ENCODE measurements around the gene SLC16A11.
"Not testable (repeated sequence)": the region's sequence is repeated elsewhere in the genome, so short reads cannot be mapped to it uniquely, and the experiment has no call there.

The SLC16A11 gene

DNA sequence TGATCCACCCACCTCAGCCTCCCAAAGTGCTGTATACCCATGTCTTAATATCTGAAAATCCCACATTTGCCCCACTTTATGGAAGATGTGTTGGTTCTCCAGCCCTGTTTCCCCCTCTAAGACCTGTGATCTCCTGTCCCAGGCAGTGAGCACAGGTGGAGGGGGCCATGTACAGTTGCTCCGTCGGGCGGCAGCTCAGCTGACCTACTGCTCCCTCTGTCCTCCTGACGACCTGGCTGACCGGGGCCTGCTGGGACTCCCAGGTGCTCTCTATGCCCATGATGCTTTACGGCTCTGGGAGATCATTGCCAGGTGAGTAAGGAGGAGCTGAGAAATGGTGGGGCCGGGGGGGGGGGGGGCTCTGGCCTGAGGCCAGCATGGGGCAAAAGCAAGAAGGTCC, 38.2 kb downstream of the SLC16A11 start:
- DNase-seq (ENCODE audit: low read depth) = no peak

- no peak for DNase-seq (ENCODE audit: low read depth)
These were observed 39.3 kb downstream of the SLC16A11 start for GRCh38 chr17:7004398-7005253.

- no peak for DNase-seq (ENCODE audit: low read depth)
These were observed 40.1 kb downstream of the SLC16A11 start for GRCh38 chr17:7003745-7004144.

- DNase-seq (ENCODE audit: low read depth) = no peak
These were observed 41.4 kb downstream of the SLC16A11 start for GRCh38 chr17:7002288-7003047.

GRCh38 chr17:7001318-7001961, 42.5 kb downstream of the SLC16A11 start:
- no peak for DNase-seq (ENCODE audit: low read depth)

DNA sequence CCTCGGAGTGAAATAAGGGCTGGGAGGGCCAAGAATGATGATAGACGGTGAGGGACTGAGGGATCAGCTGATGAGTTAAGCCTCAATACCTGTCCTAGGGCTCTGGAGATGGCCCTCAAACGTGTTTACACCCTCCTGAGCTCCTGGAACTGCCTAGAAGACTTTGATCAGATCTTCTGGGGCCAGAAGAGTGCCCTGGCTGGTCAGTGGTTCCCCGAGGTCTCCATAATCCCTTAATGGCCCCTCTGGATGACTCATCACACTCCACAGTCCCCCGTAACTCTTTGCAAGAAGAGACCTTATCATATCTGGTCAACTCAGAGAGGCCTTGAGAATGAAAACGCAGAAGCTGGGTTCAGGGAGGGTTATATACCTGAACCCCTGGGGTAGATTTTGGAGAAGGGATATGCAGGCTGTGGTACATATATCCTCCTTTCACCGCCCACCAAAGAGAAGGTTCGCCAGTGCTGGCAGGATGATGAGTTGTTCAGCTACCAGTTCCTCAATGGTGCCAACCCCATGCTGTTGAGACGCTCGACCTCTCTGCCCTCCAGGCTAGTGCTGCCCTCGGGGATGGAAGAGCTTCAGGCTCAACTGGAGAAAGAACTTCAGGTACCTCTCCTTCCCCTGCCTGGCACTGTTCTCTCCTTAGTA, 44.9 kb downstream of the SLC16A11 start:
- DNase-seq (ENCODE audit: low read depth) = no peak

DNA sequence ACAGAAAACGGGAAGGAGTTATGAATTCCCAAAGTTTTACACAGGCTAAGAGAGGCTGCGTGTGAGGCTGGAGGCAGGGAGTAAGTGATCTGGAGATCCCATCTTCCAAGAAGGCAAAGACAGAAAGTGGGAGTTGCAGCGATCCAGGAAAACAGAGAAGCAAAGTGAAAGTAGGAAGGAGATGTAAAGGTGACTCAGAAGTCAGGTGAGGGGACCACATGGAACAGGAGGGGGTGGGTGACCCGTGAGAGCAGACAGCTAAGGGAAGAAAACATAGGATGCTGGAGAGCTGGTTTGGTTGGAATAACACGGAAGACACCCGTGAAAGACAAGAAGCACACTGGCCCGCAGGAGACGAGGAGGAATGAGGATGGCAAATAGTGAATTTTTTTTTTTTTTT, 46.7 kb downstream of the SLC16A11 start:
- no peak for DNase-seq (ENCODE audit: low read depth)

DNA sequence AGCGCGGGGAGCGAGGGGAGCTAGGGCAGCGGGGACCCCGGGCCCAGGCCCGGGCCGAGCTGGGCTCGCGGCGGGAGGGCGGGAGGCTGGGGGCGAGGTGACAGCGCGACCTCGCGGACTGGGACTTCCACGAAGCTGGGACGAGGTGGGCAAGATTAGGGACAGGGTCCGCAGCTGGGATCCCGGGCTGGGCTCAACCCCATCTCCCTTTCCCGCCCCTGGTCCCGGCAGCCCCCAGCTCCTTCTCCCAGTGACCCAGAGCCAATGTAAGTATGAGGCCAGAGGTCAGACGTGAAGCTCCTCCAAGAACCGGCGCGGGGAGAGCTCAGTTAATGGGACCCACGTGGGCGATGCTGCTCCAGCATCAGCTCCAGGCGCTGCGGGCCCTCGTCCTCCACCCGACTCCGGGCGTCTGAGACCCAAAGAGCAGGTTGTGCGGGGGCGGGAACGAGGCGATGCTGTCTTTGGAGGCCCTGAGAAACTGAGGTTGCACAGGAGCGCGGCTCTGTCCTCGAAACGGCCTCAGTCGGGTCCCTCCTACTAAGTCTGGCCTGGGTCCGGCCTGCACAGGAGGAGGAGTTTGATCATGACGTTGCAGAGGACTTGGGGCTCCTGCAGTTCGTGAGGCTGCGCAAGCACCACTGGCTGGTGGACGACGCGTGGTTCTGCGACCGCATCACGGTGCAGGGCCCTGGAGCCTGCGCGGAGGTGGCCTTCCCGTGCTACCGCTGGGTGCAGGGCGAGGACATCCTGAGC, 47.5 kb downstream of the SLC16A11 start:
- no peak for DNase-seq (ENCODE audit: low read depth)

- DNase-seq (ENCODE audit: low read depth) = no peak
These were observed 48.2 kb downstream of the SLC16A11 start, which contains the start of gene ALOX12 for GRCh38 chr17:6995500-6996255. Gene ALOX12 (plus strand): TSS chr17:6996049. CDS start chr17:6996118, 69 bp downstream.

GRCh38 chr17:6994666-6995256, 49.1 kb downstream of the SLC16A11 start:
- no peak for DNase-seq (ENCODE audit: low read depth)

DNA sequence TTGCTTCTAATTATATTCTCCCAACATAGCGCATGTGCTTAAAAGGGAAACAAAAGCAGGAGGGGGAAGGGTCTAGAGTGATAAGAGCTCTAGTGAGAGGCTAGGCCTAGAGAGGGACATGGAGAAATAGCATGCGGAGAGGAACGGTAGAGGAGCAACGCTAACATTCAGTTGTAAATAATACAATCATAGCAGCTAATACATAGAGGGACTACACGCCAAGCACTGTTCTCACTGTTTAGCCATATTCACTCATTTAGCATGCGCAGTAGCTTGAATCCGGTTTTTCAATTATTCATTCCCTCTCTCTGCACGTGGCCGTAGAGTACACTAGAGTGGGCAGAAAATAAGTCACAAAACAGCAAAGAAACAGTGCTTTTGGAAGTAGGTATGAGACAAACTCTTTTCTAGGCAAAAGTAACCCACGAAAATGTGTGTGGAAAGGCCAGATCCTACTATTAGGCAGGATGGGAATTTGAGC, 49.7 kb downstream of the SLC16A11 start:
- DNase-seq (ENCODE audit: low read depth) = no peak

DNA sequence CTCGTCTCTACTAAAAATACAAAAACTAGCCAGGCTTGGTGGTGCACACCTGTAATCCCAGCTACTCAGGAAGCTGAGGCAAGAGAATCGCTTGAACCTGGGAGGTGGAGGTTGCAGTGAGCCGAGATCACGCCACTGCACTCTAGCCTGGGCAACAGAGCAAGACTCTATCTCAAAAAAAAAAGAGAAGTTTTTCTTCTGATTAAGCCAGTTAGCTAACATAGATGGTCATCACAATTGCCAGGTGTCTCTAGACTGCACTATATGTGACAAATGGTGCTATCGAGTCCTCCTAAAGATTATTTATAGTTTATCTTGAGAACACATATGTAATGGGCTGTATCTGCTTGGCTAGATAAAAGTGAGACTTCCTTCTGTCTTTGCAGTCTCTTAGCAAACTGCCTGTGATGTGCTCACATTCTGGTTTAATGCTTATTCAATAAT, 50.3 kb downstream of the SLC16A11 start:
- not testable (repeated sequence) for DNase-seq (ENCODE audit: low read depth)

Data from stimulated activated CD8-positive, alpha-beta memory T cell treated with anti-CD3 and anti-CD28 coated beads, Interleukin-12 subunit alpha, Interleukin-12 subunit beta, amount 100 ng/mL, for 1 hour (primary cell).